ENCODE measurements around the gene ABHD12. TPM values are rescaled to one million over a fixed set of nuclear protein-coding genes. Genes with fewer than 3 reads are reported as not detected.

ABHD12 gene
- total and polyA plus RNA-seq, 10 of the 15 experiments (the other 5 are each of a cell fraction or from before 2014, with no cell fraction given), result 1.5 to 61.8 (median 26.7) TPM

DNA sequence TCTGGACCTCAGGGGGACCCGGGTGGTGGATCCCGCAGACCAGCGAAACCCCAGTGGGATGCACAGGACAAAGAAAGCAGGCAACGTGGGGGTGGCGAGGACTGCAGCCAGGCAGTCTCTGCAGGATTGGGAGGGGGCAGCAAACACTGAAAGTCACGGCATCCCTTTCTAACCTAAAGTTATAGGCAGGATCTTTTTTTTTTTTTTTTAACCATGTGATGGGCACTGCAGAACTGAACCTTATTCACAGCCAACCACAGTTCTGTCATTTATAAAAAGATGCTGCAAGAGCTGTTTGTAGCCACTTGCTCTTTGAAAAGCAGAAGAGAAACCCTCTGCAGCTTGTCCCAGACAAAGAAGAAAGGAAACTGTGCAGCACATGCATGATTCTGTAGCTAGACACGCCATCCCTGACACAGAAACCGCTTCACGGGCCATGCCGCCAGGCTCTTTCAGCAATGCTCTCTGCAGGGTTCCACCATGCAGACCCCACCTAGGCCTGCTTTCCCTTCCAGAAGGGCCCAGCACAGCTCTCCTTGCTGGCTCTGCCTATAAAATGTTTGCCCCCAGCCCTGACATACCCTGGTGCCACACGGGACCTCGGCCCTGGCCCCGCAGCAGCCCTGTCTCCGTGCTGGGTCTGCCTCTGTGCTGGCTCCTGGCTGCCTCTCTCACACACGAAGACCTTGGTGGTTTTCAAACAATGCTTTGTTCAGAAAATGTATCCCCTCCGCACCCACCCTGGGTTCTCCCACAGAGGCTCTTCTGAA lies 72.0 kb downstream of the ABHD12 start (continued):
- TF ChIP-seq, protein P1, sequence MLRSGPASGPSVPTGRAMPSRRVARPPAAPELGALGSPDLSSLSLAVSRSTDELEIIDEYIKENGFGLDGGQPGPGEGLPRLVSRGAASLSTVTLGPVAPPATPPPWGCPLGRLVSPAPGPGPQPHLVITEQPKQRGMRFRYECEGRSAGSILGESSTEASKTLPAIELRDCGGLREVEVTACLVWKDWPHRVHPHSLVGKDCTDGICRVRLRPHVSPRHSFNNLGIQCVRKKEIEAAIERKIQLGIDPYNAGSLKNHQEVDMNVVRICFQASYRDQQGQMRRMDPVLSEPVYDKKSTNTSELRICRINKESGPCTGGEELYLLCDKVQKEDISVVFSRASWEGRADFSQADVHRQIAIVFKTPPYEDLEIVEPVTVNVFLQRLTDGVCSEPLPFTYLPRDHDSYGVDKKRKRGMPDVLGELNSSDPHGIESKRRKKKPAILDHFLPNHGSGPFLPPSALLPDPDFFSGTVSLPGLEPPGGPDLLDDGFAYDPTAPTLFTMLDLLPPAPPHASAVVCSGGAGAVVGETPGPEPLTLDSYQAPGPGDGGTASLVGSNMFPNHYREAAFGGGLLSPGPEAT (IDR thresholded peaks at IDR 0.05; ENCODE audit: low read depth), result peak; percentile 90
- TF ChIP-seq, protein P2, sequence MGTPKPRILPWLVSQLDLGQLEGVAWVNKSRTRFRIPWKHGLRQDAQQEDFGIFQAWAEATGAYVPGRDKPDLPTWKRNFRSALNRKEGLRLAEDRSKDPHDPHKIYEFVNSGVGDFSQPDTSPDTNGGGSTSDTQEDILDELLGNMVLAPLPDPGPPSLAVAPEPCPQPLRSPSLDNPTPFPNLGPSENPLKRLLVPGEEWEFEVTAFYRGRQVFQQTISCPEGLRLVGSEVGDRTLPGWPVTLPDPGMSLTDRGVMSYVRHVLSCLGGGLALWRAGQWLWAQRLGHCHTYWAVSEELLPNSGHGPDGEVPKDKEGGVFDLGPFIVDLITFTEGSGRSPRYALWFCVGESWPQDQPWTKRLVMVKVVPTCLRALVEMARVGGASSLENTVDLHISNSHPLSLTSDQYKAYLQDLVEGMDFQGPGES (IDR thresholded peaks at IDR 0.05), result no peak
- TF ChIP-seq NFYA (IDR thresholded peaks at IDR 0.05; ENCODE audit: borderline replicate concordance, low read depth, low read length) (no peak), JUND (IDR thresholded peaks at IDR 0.05; ENCODE audit: low read depth, low read length) (peak; percentile 26; the same call in 1 of the 2 replicates), CREM (IDR thresholded peaks at IDR 0.05; ENCODE audit: low read depth) (peak; percentile 64; the same call in 1 of the 2 replicates), SMAD1 (IDR thresholded peaks at IDR 0.05; ENCODE audit: low read depth, partially characterized antibody) (no peak), ESRRA (IDR thresholded peaks at IDR 0.05; ENCODE audit: low read length) (no peak), NFXL1 (IDR thresholded peaks at IDR 0.05; ENCODE audit: borderline replicate concordance) (no peak), CBFB (IDR thresholded peaks at IDR 0.05; ENCODE audit: low read depth) (peak; percentile 19; the same call in 1 of the 2 replicates), RELA (IDR thresholded peaks at IDR 0.05; ENCODE audit: borderline replicate concordance, partially characterized antibody) (no peak), ATF7 (IDR thresholded peaks at IDR 0.05; ENCODE audit: low read depth) (peak; percentile 57), MYC (IDR thresholded peaks at IDR 0.05; ENCODE audit: insufficient read depth, insufficient read length, insufficient replicate concordance, low read length, severe bottlenecking) (no peak), ETV6 (conservative IDR thresholded peaks at IDR 0.05 in 1 of 2, IDR thresholded peaks at IDR 0.05 in 1 of 2; ENCODE audit: borderline replicate concordance in 1 of 2, low read depth in 1 of 2) (0 out of 4 replicates have a peak, but pooled peaks of 1 of the 2 experiments have one; percentile 9), PML (IDR thresholded peaks at IDR 0.05; ENCODE audit: low read length) (no peak), KLF5 (IDR thresholded peaks at IDR 0.05; ENCODE audit: partially characterized antibody) (no peak), HCFC1 (IDR thresholded peaks at IDR 0.05; ENCODE audit: low read length) (peak; percentile 22; the same call in 1 of the 2 replicates), DPF2 (IDR thresholded peaks at IDR 0.05) (peak; percentile 73; the same call in 1 of the 2 replicates)
- TF ChIP-seq, protein P3, sequence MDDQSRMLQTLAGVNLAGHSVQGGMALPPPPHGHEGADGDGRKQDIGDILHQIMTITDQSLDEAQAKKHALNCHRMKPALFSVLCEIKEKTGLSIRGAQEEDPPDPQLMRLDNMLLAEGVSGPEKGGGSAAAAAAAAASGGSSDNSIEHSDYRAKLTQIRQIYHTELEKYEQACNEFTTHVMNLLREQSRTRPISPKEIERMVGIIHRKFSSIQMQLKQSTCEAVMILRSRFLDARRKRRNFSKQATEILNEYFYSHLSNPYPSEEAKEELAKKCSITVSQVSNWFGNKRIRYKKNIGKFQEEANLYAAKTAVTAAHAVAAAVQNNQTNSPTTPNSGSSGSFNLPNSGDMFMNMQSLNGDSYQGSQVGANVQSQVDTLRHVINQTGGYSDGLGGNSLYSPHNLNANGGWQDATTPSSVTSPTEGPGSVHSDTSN (IDR thresholded peaks at IDR 0.05; ENCODE audit: insufficient replicate concordance, low read depth, low read length), result no peak
- TF ChIP-seq, protein P4, sequence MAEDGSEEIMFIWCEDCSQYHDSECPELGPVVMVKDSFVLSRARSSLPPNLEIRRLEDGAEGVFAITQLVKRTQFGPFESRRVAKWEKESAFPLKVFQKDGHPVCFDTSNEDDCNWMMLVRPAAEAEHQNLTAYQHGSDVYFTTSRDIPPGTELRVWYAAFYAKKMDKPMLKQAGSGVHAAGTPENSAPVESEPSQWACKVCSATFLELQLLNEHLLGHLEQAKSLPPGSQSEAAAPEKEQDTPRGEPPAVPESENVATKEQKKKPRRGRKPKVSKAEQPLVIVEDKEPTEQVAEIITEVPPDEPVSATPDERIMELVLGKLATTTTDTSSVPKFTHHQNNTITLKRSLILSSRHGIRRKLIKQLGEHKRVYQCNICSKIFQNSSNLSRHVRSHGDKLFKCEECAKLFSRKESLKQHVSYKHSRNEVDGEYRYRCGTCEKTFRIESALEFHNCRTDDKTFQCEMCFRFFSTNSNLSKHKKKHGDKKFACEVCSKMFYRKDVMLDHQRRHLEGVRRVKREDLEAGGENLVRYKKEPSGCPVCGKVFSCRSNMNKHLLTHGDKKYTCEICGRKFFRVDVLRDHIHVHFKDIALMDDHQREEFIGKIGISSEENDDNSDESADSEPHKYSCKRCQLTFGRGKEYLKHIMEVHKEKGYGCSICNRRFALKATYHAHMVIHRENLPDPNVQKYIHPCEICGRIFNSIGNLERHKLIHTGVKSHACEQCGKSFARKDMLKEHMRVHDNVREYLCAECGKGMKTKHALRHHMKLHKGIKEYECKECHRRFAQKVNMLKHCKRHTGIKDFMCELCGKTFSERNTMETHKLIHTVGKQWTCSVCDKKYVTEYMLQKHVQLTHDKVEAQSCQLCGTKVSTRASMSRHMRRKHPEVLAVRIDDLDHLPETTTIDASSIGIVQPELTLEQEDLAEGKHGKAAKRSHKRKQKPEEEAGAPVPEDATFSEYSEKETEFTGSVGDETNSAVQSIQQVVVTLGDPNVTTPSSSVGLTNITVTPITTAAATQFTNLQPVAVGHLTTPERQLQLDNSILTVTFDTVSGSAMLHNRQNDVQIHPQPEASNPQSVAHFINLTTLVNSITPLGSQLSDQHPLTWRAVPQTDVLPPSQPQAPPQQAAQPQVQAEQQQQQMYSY (CRISPR knock-in tag; IDR thresholded peaks at IDR 0.05), result no peak
- TF ChIP-seq, protein P5, sequence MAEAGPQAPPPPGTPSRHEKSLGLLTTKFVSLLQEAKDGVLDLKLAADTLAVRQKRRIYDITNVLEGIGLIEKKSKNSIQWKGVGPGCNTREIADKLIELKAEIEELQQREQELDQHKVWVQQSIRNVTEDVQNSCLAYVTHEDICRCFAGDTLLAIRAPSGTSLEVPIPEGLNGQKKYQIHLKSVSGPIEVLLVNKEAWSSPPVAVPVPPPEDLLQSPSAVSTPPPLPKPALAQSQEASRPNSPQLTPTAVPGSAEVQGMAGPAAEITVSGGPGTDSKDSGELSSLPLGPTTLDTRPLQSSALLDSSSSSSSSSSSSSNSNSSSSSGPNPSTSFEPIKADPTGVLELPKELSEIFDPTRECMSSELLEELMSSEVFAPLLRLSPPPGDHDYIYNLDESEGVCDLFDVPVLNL (IDR thresholded peaks at IDR 0.05; ENCODE audit: low read depth, low read length), result no peak
